GM23338 (cell line): Measurements from ENCODE around the gene NEK6. TPM values are rescaled to one million over a fixed set of nuclear protein-coding genes. Genes with fewer than 3 reads are reported as not detected.

Experiments
- ATAC-seq: fragments of 200-7000 bp; cut with Tn5 transposase; 3 replicates; pipeline ENCODE4 v1.9.1; 2020
- DNase-seq: peaks from one replicate; pipeline ENCODE4 v3.0.0-alpha.2; 2015; ENCODE audit warnings: low spot score
- H2AFZ ChIP-seq: fragments of 200-600 bp; sonication (generic); 2 replicates; pipeline ENCODE4 v1.8.0; 2016; ENCODE audit warnings: antibody characterized with exemption, mild to moderate bottlenecking, moderate library complexity
- H3F3A ChIP-seq: fragments of 200-600 bp; sonication (generic); replicated peaks from 2 replicates; pipeline ENCODE4 v1.8.0; 2017; ENCODE audit warnings: antibody characterized with exemption, mixed run types, low read depth
- H3K27ac ChIP-seq: fragments of 200-600 bp; sonication (generic); 2 replicates; pipeline ENCODE4 v1.6.1; 2016; ENCODE audit warnings: low read depth
- H3K27me3 ChIP-seq: fragments of 200-600 bp; sonication (generic); 2 replicates; pipeline ENCODE4 v1.8.0; 2016; ENCODE audit warnings: mild to moderate bottlenecking, mixed run types, moderate library complexity; ENCODE audit not compliant: insufficient read depth
- H3K36me3 ChIP-seq: fragments of 200-600 bp; sonication (generic); 2 replicates; pipeline ENCODE4 v1.8.0; 2016; ENCODE audit warnings: mild to moderate bottlenecking; ENCODE audit not compliant: insufficient read depth
- H3K4me1 ChIP-seq: fragments of 200-600 bp; sonication (generic); 2 replicates; pipeline ENCODE4 v1.8.0; 2016; ENCODE audit warnings: mild to moderate bottlenecking, moderate library complexity; ENCODE audit not compliant: insufficient read depth
- H3K4me2 ChIP-seq: fragments of 200-600 bp; sonication (generic); 2 replicates; pipeline ENCODE4 v1.7.1; 2017; ENCODE audit warnings: mixed run types
- H3K4me3 ChIP-seq: fragments of 200-600 bp; sonication (generic); 2 replicates; pipeline ENCODE4 v1.6.1; 2016; ENCODE audit warnings: mixed run types
- H3K79me2 ChIP-seq: fragments of 200-600 bp; sonication (generic); replicated peaks from 2 replicates; pipeline ENCODE4 v1.8.0; 2017; ENCODE audit warnings: mild to moderate bottlenecking; ENCODE audit not compliant: insufficient read depth
- H3K9me2 ChIP-seq: fragments of 200-600 bp; sonication (generic); 2 replicates; pipeline ENCODE4 v1.8.0; 2017; ENCODE audit not compliant: insufficient read depth
- H4K20me1 ChIP-seq: fragments of 200-600 bp; sonication (generic); replicated peaks from 2 replicates; pipeline ENCODE4 v1.8.0; 2017; ENCODE audit warnings: mild to moderate bottlenecking; ENCODE audit not compliant: insufficient read depth
- H3K27ac Mint-ChIP-seq: 2 replicates; pipeline ENCODE4 v1.8.0; 2020; ENCODE audit warnings: inconsistent platforms, mild to moderate bottlenecking, moderate library complexity, mixed read lengths
- H3K27me3 Mint-ChIP-seq: 3 replicates; pipeline ENCODE4 v1.8.0; 2022; ENCODE audit warnings: low read depth, mild to moderate bottlenecking, moderate library complexity, mixed read lengths, inconsistent platforms; ENCODE audit not compliant: insufficient read depth, poor library complexity
- H3K36me3 Mint-ChIP-seq: 3 replicates; pipeline ENCODE4 v1.8.0; 2021; ENCODE audit warnings: low read depth, mild to moderate bottlenecking, inconsistent platforms, moderate library complexity, mixed read lengths
- H3K4me1 Mint-ChIP-seq: 3 replicates; pipeline ENCODE4 v1.8.0; 2020; ENCODE audit warnings: mild to moderate bottlenecking, inconsistent platforms, mixed read lengths
- H3K4me3 Mint-ChIP-seq: 3 replicates; pipeline ENCODE4 v1.8.0; 2021; ENCODE audit warnings: moderate library complexity, mild to moderate bottlenecking, inconsistent platforms, mixed read lengths
- H3K9me3 Mint-ChIP-seq: 3 replicates; pipeline ENCODE4 v1.8.0; 2020; ENCODE audit warnings: moderate library complexity, mild to moderate bottlenecking, inconsistent platforms, mixed read lengths
- CREB1 ChIP-seq: fragments of 250-450 bp; sonication (Bioruptor Pico); IDR thresholded peaks from 2 replicates; pipeline ENCODE4 v1.5.0; 2020; ENCODE audit warnings: low read depth, mild to moderate bottlenecking, moderate library complexity
- EZH2phosphoT487 ChIP-seq: fragments of 200-600 bp; sonication (generic); IDR thresholded peaks from one replicate; pipeline ENCODE4 v1.8.1; 2018; ENCODE audit warnings: antibody characterized with exemption; ENCODE audit not compliant: unreplicated experiment
- NANOG ChIP-seq: IDR thresholded peaks from 2 replicates; pipeline ENCODE4 v1.6.1; 2016; ENCODE audit warnings: antibody characterized with exemption, borderline replicate concordance
- POLR2AphosphoS5 ChIP-seq: IDR thresholded peaks from 2 replicates; pipeline ENCODE4 v1.6.1; 2016; ENCODE audit warnings: antibody characterized with exemption, low read depth
- REST ChIP-seq: IDR thresholded peaks from one replicate; pipeline ENCODE4 v1.6.1; 2018; ENCODE audit warnings: antibody characterized with exemption; ENCODE audit not compliant: unreplicated experiment
- STAT1 ChIP-seq: IDR thresholded peaks from one replicate; pipeline ENCODE4 v1.6.1; 2016; ENCODE audit warnings: antibody characterized with exemption; ENCODE audit not compliant: unreplicated experiment
- ZNF462 ChIP-seq: fragments of 250-450 bp; sonication (Bioruptor Pico); IDR thresholded peaks from 2 replicates; pipeline ENCODE4 v1.5.0; 2020; ENCODE audit warnings: mild to moderate bottlenecking, moderate library complexity
- polyA plus RNA-seq: library from polyadenylated mRNA; unstranded; fragments of >200 nt; fragmentation: Nextera tagmentation; extraction: Ambion mirVana; gene quantifications from 2 replicates; pipeline ENCODE4 v1.2.1, GENCODE V29; 2016
- total RNA-seq: library from RNA; depleted of rRNA; stranded (reverse); fragments of >200 nt; shearing (Covaris generic); gene quantifications from 2 replicates; pipeline ENCODE4 v1.2.3, GENCODE V29; 2014
- TF ChIP-seq, protein P1 (sequence below), 2 experiments: fragments of 200-600 bp in 1 of 2; sonication (generic) in 1 of 2; conservative IDR thresholded peaks; 2 replicates each; pipeline versions ENCODE4 v1.5.1 to v1.6.1; 2016 to 2017; ENCODE audit warnings: antibody characterized with exemption in 2 of 2, low read depth in 2 of 2, mild to moderate bottlenecking in 2 of 2, moderate library complexity in 1 of 2
- TF ChIP-seq, protein P2 (sequence below): IDR thresholded peaks from 2 replicates; pipeline ENCODE4 v1.6.1; 2016; ENCODE audit warnings: antibody characterized with exemption

Gene NEK6
- total and polyA plus RNA-seq, 2 experiments from 2014 or later = 8.1 to 11.2 TPM

GRCh38 chr9:124303762-124304161 is 46.0 kb downstream of the NEK6 start (continued):
- TF ChIP-seq ZNF462 (CRISPR knock-in tag) (no peak), EZH2phosphoT487 (no peak), NANOG (no peak), POLR2AphosphoS5 (no peak)
- TF ChIP-seq, protein P1, sequence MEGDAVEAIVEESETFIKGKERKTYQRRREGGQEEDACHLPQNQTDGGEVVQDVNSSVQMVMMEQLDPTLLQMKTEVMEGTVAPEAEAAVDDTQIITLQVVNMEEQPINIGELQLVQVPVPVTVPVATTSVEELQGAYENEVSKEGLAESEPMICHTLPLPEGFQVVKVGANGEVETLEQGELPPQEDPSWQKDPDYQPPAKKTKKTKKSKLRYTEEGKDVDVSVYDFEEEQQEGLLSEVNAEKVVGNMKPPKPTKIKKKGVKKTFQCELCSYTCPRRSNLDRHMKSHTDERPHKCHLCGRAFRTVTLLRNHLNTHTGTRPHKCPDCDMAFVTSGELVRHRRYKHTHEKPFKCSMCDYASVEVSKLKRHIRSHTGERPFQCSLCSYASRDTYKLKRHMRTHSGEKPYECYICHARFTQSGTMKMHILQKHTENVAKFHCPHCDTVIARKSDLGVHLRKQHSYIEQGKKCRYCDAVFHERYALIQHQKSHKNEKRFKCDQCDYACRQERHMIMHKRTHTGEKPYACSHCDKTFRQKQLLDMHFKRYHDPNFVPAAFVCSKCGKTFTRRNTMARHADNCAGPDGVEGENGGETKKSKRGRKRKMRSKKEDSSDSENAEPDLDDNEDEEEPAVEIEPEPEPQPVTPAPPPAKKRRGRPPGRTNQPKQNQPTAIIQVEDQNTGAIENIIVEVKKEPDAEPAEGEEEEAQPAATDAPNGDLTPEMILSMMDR (conservative IDR thresholded peaks at IDR 0.05; ENCODE audit: low read depth in 2 of 2) = no peak

- Histone ChIP-seq H3K36me3 (no peaks in the 10 kb centered on the region), H3K4me2 (no peak overlapping the region), H3K4me3 (no peak overlapping the region), H2AFZ (no peak overlapping the region), H3F3A (no peaks in the 10 kb centered on the region), H4K20me1 (no peaks in the 10 kb centered on the region), H3K4me1 (no peaks in the 10 kb centered on the region), H3K27me3 (no peaks in the 10 kb centered on the region), H3K27ac (no peak overlapping the region), H3K9me2 (no peaks in the 10 kb centered on the region), H3K79me2 (no peaks in the 10 kb centered on the region)
- peaks cover 5% of the 10 kb centered on the region for H3K4me1 Mint-ChIP-seq
- H3K9me3 Mint-ChIP-seq = no peaks in the 10 kb centered on the region
- H3K27ac Mint-ChIP-seq = no peak overlapping the region
- H3K27me3 Mint-ChIP-seq = peaks cover 9% of the 10 kb centered on the region
- no peaks in the 10 kb centered on the region for H3K36me3 Mint-ChIP-seq
- DNase-seq (no peak), ATAC-seq (no peak)
- no peak overlapping the region for H3K4me3 Mint-ChIP-seq
- no peak for TF ChIP-seq NANOG
- no peak for TF ChIP-seq STAT1
- no peak for TF ChIP-seq CREB1
- TF ChIP-seq, protein P2, sequence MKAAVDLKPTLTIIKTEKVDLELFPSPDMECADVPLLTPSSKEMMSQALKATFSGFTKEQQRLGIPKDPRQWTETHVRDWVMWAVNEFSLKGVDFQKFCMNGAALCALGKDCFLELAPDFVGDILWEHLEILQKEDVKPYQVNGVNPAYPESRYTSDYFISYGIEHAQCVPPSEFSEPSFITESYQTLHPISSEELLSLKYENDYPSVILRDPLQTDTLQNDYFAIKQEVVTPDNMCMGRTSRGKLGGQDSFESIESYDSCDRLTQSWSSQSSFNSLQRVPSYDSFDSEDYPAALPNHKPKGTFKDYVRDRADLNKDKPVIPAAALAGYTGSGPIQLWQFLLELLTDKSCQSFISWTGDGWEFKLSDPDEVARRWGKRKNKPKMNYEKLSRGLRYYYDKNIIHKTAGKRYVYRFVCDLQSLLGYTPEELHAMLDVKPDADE = no peak
- no peak for TF ChIP-seq REST
- TF ChIP-seq POLR2AphosphoS5 = no peak
Measured at GRCh38 chr9:124304285-124304684, 46.5 kb downstream of the NEK6 start.
